GM19239 (cell line): ENCODE results near the gene ARHGAP24.

Source experiments
- DNase-seq: peaks from one replicate; pipeline ENCODE4 v3.0.0; 2011; ENCODE audit warnings: low spot score; ENCODE audit not compliant: insufficient read length
- FAIRE-seq: peaks from 2 replicates; lab custom pipeline; 2011; peaks lifted over from hg19 to GRCh38; lab: Jason Lieb, UNC

The ARHGAP24 gene

DNA sequence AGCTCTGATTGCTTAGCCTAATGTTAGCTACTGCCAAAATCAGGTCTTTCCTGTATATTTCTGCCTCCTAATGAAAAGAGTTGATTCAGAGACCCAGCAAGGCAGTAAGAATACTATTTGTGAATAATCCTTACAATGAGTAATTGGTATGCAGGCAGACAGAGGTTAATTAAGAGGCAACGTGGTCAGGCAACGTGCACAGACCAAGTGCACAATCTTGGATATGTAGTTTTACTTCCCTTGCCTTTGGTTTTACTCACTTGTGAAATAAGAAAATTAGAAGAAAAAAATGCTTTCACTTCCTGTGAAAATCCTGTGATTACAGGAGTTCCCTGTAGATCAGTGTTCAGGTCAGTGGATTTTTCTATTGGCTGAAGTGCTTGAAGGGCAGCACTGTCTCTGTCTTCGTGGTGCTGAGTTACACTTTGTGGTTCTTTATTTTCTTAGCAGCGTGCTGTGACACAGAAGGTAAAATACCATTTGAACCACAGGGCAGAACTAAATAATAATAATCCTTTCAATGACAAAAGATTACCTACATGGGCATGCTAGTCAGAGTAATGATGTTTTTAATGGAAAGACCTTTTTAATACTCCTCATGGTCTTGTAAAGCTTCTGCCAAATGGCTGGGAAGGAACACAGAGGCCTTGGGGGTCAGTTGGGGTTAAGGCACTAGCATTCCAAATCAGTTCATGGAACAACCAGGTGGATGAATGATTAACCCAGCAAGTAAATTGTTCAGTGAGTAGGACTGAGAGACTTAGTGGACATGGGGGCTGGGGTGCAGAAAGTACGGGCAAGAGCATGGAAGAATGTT, 454.0 kb downstream of the ARHGAP24 start:
- FAIRE-seq (peak; percentile 47), DNase-seq (no peak)

DNA sequence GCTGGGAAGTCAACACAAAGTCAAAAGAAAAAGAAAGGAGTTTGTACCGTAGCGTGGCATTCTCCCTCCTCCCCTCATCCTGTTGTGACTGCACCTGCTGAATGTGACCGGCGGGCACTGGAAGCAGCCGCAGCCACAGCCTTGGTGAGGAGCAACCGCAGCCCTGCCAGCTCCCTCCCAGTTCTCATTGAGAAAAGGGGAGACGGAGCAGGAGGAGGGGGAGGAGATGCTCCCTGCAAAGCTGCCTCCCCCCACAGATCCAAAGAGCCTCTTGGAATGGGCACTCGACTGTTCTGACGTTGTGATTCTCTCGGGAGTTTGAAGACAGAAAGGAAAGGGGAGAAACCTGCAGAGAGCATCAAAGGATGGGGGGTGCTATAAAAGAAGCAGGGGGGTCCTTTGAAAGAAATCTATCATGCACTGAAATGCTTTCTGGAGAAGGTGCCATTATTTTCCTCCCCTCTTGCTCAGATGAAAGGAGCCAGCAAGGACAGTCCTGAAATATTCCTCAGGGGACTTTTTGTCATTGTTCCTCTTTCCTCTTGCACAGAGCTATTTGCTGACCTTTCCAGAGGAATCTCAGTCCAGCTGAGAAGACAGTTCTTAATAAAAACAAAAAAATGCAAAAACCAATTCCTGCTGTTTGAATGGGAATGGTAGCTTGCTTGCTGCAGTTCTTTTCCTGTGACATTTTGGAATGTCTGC, 455.2 kb downstream of the ARHGAP24 start:
- DNase-seq (no peak), FAIRE-seq (no peak)

DNA sequence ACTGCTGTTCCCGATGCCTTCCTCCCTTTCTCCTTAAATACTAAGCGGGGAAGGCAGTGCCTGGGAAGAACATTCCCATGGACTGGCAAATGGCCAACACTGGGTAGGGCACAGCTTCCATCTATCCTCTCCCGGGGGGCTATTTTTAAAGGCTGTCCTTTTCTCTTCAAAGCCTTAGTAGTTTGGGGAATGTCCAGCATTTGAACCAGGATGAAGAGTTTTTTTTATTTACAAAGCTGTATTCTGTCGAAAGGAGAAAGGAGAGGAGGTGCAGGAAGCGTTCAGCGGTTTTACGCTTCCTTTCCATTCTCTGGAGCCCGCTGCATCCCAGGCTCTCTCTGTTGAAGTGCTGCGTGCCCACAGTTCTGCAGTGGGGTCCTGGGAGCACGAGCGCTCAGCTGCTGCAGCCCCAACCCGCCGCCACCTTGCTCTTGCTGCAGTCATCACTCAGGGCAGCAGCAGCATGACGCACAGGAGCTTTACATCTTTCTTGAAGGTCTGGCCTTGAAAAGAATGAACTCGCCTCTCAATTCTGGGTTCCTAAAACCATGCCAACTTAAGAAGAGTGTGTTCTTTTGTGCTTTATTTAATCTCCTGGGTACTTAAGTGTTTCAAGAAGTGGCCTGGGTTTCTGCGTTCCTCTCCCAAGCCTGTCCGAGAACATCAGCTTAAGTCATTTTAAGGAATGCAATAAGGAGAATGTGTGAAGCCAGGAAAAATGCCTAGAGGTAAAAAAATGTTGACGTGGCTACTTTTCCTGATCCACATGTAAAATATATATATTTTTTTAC, 457.7 kb downstream of the ARHGAP24 start:
- DNase-seq (no peak), FAIRE-seq (no peak)

DNA sequence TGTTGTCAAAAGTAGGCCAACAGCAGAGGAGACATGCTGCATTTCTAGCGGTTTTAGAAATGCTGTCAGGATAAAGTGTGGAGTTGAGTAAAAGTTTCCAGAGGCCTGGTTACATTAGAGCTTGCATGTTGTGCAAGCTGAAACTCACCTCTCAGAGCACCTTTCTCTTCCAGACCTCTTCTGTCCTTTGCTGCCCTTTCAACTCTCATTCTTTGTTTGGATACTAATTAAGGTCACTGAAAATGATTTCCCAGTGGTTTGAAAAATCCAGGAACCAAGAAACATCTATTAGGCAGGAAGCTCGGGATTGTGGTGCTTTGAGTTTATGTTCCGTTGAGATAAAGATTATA, 458.3 kb downstream of the ARHGAP24 start:
- no peak for FAIRE-seq
- no peak for DNase-seq

DNA sequence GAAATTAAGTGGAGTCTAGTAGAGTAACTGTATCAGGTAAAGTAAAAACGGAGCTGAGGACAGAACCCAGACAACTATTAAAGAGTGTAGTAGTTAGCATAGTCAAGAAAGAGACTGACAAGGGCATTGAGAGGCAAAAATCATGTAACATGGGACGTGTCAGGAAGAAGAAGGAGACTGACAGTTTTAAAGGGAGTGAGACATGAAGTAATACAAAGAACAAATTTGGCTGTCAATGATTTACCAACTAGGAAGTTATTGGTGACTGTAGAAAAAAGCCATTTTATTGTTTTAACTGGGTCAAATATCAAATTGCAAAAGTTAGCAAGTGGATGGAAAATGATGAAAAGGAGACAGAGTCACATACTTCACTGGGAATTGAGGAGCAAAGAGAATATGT, 462.6 kb downstream of the ARHGAP24 start:
- DNase-seq (no peak), FAIRE-seq (no peak)

DNA sequence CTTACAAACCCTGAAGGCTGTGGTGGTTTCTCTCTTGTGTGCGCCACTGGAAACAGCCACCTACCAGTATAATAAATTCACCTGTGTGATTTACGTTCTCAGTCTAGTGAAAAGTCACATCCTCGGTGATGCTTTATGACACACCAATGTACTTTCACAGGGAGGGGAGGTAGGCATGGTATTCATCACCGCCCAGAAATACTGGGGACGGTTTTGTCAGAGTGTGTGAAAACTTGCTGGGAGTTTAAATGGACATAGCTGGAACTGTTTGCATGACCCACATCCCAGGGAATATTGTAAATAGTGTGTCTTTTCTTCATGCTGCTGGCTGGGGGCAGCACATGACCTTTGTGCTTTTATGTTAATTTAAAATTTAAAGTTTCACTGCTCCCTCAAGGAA, 463.1 kb downstream of the ARHGAP24 start:
- FAIRE-seq = no peak
- DNase-seq = no peak

DNA sequence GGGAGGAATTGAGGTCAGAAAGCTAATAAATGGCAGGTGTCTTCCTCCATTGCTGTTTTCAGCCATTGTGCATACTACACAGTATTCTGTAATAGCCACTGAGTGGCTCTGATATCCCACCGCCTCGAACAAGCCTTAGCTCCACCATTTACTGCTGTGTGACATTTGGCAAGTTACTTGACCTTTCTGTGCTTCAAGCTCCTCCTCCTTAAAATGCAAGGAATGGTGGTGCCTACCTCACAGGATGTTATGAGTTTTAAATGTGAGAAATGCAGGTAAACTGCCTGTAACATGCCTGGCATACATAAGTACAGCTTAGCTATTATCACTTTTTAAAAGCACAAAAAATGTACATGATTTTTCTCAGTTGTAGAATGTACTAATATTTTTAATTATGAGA, 464.0 kb downstream of the ARHGAP24 start:
- FAIRE-seq = no peak
- DNase-seq = no peak

DNA sequence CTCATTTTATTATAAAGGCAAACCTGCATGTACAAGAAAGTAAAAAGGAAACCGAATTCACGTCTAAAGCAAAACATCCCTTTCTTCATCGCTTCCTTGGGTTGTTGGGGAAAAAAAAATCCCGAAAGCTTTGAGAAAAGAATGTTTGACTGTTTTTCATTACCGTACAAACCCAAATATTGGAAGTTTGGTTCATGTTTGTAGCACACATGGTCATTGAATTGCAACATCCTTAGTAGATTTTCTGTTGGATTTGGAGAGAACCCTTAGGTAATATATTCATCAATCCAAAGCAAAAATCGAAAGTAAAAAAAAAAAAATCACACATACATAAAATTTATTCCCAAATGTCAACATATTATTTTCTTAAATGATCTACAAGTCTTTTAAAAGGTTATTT, 464.6 kb downstream of the ARHGAP24 start:
- no peak for FAIRE-seq
- no peak for DNase-seq

DNA sequence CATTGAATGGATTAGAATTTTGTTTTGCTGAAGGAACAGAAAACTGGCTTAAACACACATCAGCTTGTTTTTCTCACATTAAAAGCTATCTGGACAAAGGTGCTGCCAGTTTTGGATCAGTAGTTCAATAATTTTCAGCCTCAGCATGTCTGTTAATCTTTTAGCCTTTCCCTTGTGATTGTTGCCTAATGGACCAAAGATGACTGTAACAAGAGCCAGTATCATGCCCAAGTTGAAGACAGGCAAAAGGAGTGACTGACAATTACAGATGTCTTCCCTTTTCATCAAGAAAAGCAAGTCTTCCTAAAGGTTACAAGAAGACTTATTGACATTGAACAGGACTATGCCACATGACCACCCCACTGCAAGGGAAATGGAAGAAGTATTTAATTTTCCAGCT, 465.2 kb downstream of the ARHGAP24 start:
- peak; percentile 18 for FAIRE-seq
- DNase-seq = no peak

DNA sequence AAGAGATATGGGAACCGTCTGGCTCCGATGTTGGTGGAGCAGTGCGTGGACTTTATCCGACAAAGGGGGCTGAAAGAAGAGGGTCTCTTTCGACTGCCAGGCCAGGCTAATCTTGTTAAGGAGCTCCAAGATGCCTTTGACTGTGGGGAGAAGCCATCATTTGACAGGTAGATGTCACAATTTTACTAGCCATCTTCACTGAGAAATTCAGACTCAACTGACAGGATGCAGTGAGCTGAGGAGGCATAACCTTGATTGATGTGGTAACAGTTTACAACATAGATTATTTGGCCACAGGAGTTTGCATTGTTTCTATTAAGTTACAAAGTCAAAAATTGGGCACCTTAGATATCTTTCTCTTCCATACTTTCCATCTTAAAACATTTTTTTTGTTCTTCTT, 467.2 kb downstream of the ARHGAP24 start:
- no peak for DNase-seq

DNA sequence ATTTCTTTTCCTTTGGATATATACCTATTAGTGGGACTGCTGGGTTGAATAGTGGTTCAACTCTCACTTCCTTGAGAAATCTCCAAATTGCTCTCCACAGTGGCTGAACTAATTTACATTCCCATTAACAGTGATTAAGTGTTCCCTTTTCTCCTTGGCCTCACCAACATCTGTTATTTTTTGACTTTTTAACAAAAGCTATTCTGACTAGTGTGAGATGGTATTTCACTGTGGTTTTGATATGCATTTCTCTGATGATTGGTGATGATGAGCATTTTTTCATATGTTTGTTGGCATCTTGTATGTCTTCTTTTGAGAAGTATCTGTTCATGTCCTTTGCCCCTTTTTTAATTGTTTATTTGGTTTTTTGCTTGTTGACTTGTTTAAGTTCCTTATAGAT, 471.9 kb downstream of the ARHGAP24 start:
- FAIRE-seq = no peak
- no peak for DNase-seq

More for the DNA sequence above, 467.2 kb downstream of the ARHGAP24 start:
- FAIRE-seq = no peak

DNA sequence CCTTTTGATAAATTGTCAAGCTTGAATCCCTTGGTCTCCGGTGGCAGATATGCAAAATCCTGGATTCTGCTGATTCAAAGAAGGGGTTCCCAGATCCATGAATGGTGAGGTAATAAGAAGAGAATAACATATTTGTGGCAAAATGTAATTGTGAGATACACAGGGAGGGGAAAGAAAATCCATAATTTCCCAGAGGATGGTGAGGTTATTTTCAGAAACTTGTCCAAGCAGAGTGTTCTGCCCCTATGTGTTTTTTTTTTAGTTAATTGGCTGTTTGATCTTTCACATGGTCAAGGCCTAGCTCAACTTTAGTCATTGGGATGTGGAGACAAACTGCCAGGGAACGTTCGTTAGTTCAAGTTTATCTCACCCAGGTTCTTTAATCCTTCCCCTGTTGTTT, 476.1 kb downstream of the ARHGAP24 start:
- FAIRE-seq = no peak
- DNase-seq = no peak

DNA sequence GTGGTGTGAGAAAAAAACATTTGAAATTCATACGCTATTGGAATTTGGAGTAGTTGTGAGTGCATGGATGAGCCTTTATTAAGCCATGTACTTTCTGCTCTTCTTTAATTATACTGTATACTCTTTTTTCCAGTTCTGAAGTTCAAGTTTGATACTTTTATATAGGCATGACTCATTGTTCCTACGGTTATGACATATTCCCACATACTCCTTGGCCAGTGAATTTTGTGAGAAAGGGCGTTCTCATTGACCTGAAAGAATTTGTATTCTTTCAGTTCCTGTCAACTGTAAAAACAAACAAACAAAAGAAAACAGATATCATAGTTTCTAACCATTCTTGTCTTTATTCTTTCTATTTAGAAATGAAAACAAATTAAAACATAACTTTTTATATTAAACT, 477.6 kb downstream of the ARHGAP24 start:
- DNase-seq (no peak), FAIRE-seq (no peak)

DNA sequence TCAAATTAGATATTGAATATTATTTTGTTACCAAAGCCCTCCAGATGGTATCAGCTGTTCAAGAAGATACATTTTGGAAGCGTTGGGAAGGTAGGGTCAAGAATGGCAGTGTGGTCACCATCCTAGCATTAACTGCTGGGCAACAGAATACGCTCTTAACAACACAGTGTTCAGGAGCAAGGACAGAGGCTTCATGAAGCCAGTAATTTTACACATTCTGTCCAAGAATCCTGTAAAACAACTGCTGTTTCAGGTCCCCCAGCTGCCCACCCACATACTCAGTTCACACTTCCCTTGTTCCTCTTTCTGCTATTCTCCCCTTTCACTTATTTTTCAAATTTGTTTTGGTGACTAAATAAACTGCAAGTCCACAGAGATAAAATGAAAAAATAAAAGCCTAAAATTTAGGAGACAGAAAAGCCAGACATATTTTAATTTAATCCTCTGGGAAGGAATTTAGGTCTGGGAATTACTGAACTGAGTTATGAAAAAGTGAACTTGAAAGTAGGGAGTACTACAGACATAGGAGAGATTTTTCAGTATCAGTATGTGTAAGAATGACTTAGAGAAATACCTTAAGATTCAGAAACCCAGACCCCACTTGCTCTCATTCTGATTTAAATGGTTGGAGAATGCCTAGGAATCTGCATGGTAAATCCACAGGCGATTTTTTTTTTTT, 478.2 kb downstream of the ARHGAP24 start:
- DNase-seq (no peak), FAIRE-seq (no peak)

DNA sequence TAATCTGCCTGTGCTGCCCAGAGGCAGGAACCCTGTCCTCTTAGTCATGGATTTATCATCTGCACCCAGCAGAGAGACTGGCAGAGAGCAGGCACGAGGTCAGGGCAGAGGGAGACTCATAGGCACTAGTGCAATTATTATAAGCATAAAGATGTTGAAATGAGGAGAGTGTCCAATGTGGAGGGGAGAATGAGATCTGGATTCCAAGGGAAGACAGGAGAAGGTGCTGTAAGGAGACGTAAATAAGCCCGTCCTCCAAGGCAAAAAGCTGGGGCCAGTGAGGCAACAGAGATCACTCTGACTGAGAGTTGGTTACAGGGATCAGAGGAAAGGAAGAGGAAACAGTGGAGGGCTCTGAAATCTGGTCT, 478.7 kb downstream of the ARHGAP24 start:
- no peak for FAIRE-seq
- DNase-seq = no peak

DNA sequence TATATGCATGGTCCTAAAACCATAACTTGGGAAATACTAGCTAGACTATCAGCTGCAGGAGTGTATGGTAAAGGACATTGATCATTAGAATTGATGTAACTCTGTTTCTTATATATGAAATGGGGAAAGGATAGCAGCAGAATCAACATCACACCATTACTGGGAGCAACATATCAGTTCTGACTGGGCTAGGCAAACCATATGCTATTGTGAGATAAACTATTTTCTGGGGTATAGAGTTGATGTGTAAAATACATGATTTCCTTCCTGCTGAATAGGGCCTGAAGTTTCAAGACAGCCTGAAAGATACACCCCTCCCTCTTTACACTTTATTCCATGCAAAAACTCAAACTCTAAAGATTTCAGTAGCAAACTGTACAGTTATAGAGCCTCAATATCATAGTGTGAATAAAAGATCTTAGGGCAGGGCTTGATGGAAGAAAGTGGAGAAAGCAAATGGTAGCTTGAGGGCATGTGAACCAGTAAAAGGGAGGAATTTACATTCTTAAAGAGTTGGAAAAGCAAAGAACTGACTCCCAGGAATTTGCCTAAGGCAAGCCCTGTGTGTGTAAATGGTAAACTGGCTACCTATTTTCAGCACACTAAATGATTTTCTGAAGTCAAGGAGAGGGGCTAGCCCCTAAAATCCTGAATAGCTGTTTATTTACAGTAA, 480.8 kb downstream of the ARHGAP24 start:
- DNase-seq = no peak
- no peak for FAIRE-seq

DNA sequence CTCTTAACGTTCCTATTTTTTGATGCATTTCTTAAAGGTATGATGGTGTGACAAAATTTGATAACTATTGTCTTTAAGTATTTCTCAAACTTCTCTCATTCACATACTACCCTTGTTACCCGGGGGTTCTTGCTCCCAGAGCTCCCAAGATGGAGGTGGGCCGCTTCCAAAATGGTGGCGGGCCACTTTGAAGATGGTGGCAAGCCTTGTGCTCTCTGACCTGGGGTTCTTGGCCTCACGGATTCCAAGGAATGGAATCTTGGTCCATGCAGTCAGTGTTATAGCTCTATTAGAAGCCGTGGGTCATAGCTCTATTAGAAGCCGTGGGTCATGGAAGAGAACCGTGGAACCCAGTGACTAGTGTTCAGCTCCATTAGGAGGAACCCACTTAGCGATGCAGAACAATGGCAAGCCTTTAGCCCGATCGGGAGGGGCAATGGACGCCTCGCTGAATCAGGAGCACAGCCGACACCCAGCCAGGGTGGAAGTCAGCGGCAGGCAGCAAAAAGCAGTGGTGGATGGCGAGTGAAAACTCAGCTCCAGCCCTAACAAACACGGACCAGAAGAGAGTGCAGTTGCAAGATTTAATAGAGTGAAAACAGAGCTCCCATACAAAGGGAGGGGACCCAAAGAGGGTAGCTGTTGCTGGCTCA, 481.5 kb downstream of the ARHGAP24 start:
- DNase-seq = no peak
- FAIRE-seq = no peak

DNA sequence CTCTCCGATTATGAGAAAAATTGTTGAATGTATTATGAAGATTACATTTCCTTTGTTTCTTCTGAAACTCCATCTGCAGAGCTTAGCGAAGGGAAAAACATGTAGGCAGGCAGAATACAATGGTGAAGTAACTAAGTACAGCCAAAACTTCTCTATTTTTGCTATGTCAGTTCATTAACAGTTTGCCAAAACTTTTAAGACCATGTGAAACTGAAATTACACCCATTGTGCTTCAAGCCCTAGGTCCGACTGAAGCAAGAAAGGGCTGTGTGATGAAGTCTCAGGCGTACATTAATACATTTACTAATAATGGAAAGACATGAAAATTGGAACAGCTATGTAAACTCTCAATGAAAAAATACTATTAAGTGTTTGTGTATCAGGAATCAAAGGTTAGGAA, 486.9 kb downstream of the ARHGAP24 start:
- DNase-seq (no peak), FAIRE-seq (no peak)

DNA sequence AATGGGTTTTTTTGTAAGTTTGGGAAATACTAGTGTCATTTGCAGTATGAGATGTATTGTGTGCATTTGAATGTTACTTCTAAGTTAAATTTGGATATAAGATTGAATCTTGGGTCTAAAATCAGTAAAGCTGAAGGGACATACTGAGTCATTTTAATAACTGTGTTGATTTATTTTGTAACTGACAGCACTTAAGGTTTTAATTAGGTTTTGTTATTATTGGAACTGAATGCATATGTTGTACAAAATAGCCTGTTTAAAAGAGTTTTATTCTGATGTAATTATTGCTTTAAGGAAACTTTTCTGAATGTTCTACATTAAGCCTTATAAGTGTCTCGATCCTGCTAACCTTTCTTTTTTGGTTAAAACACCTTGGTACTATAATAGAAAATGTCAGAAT, 488.3 kb downstream of the ARHGAP24 start:
- no peak for DNase-seq
- FAIRE-seq = no peak

DNA sequence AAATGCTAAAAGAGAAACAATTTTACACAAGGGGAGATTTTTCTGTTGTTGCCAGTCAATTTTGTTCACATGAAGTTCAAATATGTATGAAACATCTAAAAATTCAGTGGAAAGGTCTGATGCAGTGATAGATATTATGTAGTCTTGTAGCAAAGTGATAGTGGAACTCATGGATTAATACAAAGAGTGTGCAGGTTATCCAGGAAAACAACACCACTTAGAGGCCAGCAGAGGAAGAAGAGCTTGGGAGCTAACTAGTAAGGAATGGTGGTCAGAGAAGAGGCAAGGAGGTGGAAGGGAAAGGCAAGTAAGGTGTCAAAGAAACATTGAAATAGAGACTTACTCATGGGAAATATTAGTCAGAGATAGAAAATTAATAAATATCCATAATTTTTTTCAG, 489.3 kb downstream of the ARHGAP24 start:
- no peak for DNase-seq

More for the DNA sequence above, 489.3 kb downstream of the ARHGAP24 start:
- no peak for FAIRE-seq
